Measurements from ENCODE around the gene FBXO44. TPM values are rescaled to one million over a fixed set of nuclear protein-coding genes. Genes with fewer than 3 reads are reported as not detected.
"Not testable (repeated sequence)": the region's sequence is repeated elsewhere in the genome, so short reads cannot be mapped to it uniquely, and the experiment has no call there.

The FBXO44 gene
- total RNA-seq = 10 to 100 TPM; 13.3 to 19.8 (median 16.1) TPM

- intact Hi-C loops (cut with DNase I) = loop anchor here (5.0 kb wide), 1 partner anchor 392 kb away; the partner anchor contains the start of gene MTOR
- no peak for DNase-seq (ENCODE audit: extremely low spot score)
- 1% methylated on average over 29 of the region's 94 CpGs for WGBS
- Histone ChIP-seq H3K27ac (replicated peaks in 1 of 4) (peak within 1 kb of the TSS; percentile 71 to 83 (median 74)), H3K27me3 (peaks cover 0 to 19% (median 5%) of the 10 kb centered on the region in 4 donors), H3K9me3 (no peaks in the 10 kb centered on the region), H3K4me1 (peaks cover 28 to 44% (median 43%) of the 10 kb centered on the region in 4 donors), H3K36me3 (peaks cover 0 to 25% (median 13%) of the 10 kb centered on the region in 4 donors), H3K4me3 (peak within 1 kb of the TSS; percentile 79 to 95 (median 84))
- TF ChIP-seq EP300 (IDR thresholded peaks at IDR 0.05) (no peak), POLR2A (IDR thresholded peaks at IDR 0.05; ENCODE audit: low read depth) (no peak), POLR2AphosphoS5 (IDR thresholded peaks at IDR 0.05) (no peak), CTCF (IDR thresholded peaks at IDR 0.05) (no peak)
Measured at GRCh38 chr1:11654137-11654938, at the start of gene FBXO44, which contains the start of gene FBXO2. Gene FBXO44, plus strand, starts transcription at chr1:11654877. Its CDS starts 959 bp downstream, at chr1:11655836. Gene FBXO2, minus strand, starts transcription at chr1:11654429. Its CDS starts 89 bp downstream, at chr1:11654340.

GRCh38 chr1:11606775-11607174 lies 47.9 kb upstream of the FBXO44 start:
- WGBS = 87% methylated on average over 6 of the region's 6 CpGs
- TF ChIP-seq EP300 (IDR thresholded peaks at IDR 0.05) = no peak
- no peak for TF ChIP-seq POLR2A (IDR thresholded peaks at IDR 0.05; ENCODE audit: low read depth)
- no peak for TF ChIP-seq POLR2AphosphoS5 (IDR thresholded peaks at IDR 0.05)
- Histone ChIP-seq H3K4me1 (no peaks in the 10 kb centered on the region), H3K9me3 (peaks cover 0 to 10% (median 6%) of the 10 kb centered on the region in 4 donors), H3K4me3 (no peak overlapping the region), H3K27me3 (peaks cover 0 to 27% (median 0%) of the 10 kb centered on the region in 4 donors), H3K27ac (replicated peaks in 1 of 4) (no peak overlapping the region), H3K36me3 (no peaks in the 10 kb centered on the region)
- intact Hi-C loops (cut with DNase I) = no loop called here
- DNase-seq (ENCODE audit: extremely low spot score) = no peak

- intact Hi-C loops (cut with DNase I); H3K36me3 ChIP-seq; H3K4me3 ChIP-seq; H3K27ac ChIP-seq (replicated peaks in 1 of 4); DNase-seq (ENCODE audit: extremely low spot score); H3K4me1 ChIP-seq: not testable (repeated sequence)
- Histone ChIP-seq H3K27me3 (peaks cover 0 to 23% (median 0%) of the 10 kb centered on the region in 4 donors), H3K9me3 (peaks cover 0 to 10% (median 6%) of the 10 kb centered on the region in 4 donors)
- 94% methylated on average over 16 of the region's 37 CpGs for WGBS
Measured at GRCh38 chr1:11608596-11609130, 46.0 kb upstream of the FBXO44 start.

- 79% methylated on average over 12 of the region's 13 CpGs for WGBS
- H3K27ac ChIP-seq (replicated peaks in 1 of 4); H3K36me3 ChIP-seq; H3K4me1 ChIP-seq; DNase-seq (ENCODE audit: extremely low spot score); H3K4me3 ChIP-seq; intact Hi-C loops (cut with DNase I): not testable (repeated sequence)
- Histone ChIP-seq H3K9me3 (peaks cover 0 to 10% (median 6%) of the 10 kb centered on the region in 4 donors), H3K27me3 (peaks cover 0 to 21% (median 0%) of the 10 kb centered on the region in 4 donors)
Measured at GRCh38 chr1:11609378-11609777, 45.3 kb upstream of the FBXO44 start.

- H3K27ac ChIP-seq (replicated peaks in 1 of 4) = no peak overlapping the region
- no peaks in the 10 kb centered on the region for H3K36me3 ChIP-seq
- 76% methylated on average over 6 of the region's 6 CpGs for WGBS
- TF ChIP-seq CTCF (IDR thresholded peaks at IDR 0.05) = no peak
- TF ChIP-seq EP300 (IDR thresholded peaks at IDR 0.05) = no peak
- no peak for TF ChIP-seq POLR2A (IDR thresholded peaks at IDR 0.05; ENCODE audit: low read depth)
- no peak for TF ChIP-seq POLR2AphosphoS5 (IDR thresholded peaks at IDR 0.05)
- peaks cover 0 to 21% (median 0%) of the 10 kb centered on the region in 4 donors for H3K27me3 ChIP-seq
- intact Hi-C loops (cut with DNase I) = no loop called here
- H3K4me1 ChIP-seq = no peaks in the 10 kb centered on the region
- no peak overlapping the region for H3K4me3 ChIP-seq
- H3K9me3 ChIP-seq = peaks cover 0 to 10% (median 6%) of the 10 kb centered on the region in 4 donors
- DNase-seq (ENCODE audit: extremely low spot score) = no peak
Measured at GRCh38 chr1:11610629-11611180, 44.0 kb upstream of the FBXO44 start.
